GM06990 (cell line): ENCODE results near the gene HIVEP1.

ENCODE experiments used
- DNase-seq: peaks from one replicate; pipeline ENCODE4 v3.0.0-alpha.2; 2011; ENCODE audit not compliant: insufficient read length; ENCODE audit errors: extremely low read depth
- H3K27me3 ChIP-seq: replicated peaks from 2 replicates; pipeline ENCODE4 v1.6.0; 2011; ENCODE audit warnings: low read length; ENCODE audit not compliant: control insufficient read depth, insufficient read depth
- H3K36me3 ChIP-seq: 2 replicates; pipeline ENCODE4 v1.5.1; 2011; ENCODE audit warnings: low read length; ENCODE audit not compliant: control insufficient read depth, insufficient read depth
- H3K4me3 ChIP-seq: replicated peaks from 2 replicates; pipeline ENCODE4 v1.5.1; 2011; ENCODE audit warnings: low read depth, mild to moderate bottlenecking, control low read depth, low read length
- TF ChIP-seq, protein P1 (sequence below): IDR thresholded peaks from 2 replicates; pipeline ENCODE4 v1.5.1; 2011; ENCODE audit warnings: low read length, control low read depth, mild to moderate bottlenecking, inconsistent platforms; ENCODE audit not compliant: insufficient read depth, poor library complexity, severe bottlenecking

The HIVEP1 gene

DNA sequence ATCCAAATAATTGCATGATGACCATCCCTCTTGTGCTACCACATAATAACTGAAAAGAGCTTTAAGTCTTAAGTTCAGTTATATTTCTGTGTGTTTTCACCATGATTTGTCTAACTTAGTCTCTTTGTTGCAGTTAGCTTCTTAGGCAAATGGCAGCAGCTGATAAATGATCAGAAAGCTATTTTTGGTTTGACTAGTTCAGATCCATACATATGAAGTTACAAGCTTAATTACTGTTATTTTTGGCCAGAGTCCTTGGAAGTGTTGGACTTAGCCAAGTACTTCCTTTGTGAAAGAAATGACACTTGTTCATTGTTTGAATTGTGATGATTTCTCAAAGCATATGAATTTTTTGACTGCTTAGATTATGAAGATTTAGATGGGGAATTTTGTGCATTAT lies 54.2 kb downstream of the HIVEP1 start:
- TF ChIP-seq, protein P1, sequence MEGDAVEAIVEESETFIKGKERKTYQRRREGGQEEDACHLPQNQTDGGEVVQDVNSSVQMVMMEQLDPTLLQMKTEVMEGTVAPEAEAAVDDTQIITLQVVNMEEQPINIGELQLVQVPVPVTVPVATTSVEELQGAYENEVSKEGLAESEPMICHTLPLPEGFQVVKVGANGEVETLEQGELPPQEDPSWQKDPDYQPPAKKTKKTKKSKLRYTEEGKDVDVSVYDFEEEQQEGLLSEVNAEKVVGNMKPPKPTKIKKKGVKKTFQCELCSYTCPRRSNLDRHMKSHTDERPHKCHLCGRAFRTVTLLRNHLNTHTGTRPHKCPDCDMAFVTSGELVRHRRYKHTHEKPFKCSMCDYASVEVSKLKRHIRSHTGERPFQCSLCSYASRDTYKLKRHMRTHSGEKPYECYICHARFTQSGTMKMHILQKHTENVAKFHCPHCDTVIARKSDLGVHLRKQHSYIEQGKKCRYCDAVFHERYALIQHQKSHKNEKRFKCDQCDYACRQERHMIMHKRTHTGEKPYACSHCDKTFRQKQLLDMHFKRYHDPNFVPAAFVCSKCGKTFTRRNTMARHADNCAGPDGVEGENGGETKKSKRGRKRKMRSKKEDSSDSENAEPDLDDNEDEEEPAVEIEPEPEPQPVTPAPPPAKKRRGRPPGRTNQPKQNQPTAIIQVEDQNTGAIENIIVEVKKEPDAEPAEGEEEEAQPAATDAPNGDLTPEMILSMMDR = no peak
- no peaks in the 10 kb centered on the region for H3K27me3 ChIP-seq
- no peak for DNase-seq
- H3K4me3 ChIP-seq = peak overlapping the region; percentile 62
- H3K36me3 ChIP-seq = no peaks in the 10 kb centered on the region

DNA sequence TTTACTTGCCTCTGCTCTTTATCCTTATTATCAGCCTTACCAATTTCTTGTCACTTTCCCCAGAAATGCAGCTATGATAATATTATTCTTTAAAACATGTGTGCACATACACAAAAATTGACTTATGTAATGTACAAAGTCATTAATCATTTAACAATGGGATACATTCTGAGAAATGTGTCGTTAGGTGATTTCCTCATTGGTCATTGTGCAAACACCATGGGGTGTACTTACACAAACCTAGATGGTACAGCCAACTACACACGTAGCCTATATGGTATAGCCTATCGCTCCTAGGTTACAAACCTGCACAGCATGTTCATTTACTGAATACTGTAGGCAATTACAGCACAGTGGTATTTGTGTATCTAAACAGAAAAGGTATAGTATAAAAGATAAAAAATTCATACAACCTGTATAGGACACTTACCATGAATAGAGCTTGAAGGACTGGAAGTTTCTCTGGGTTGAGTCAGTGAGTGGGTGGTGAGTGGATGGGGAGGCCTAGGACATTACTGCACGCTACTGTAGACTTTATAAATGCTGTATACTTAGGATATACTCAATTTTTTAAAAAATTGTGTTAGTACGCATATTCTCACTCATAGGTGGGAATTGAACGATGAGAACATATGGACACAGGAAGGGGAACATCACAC lies 56.9 kb downstream of the HIVEP1 start:
- DNase-seq = no peak
- TF ChIP-seq, protein P1 = no peak
- H3K4me3 ChIP-seq = no peak overlapping the region
- no peaks in the 10 kb centered on the region for H3K36me3 ChIP-seq
- H3K27me3 ChIP-seq = no peaks in the 10 kb centered on the region

DNA sequence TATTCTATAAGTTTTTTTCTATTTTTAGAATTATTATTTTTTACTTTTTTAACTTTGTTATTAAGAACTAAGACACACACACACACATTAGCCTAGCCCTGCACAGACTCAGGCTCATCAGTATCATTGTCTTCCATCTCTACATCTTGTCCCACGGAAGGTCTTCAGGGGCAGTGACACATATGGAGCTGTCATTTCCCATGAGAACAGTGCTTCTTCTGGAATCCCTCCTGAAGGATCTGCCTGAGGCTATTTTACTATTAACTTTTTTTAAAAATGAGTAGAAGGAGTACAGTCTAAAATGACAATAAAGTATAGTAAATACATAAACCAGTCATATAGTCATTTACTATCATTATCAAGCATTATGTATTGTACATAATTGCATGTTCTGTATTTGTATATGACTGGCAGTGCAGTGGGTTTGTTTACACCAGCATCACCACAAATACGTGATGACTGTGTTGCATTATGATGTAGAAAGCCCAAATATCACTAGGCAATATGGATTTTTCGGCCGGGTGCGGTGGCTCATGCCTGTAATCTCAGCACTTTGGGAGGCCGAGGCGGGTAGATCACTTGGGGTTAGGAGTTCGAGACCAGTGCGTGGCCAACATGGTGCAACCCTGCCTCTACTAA lies 57.9 kb downstream of the HIVEP1 start:
- TF ChIP-seq, protein P1 = no peak
- no peaks in the 10 kb centered on the region for H3K36me3 ChIP-seq
- DNase-seq = no peak
- H3K27me3 ChIP-seq = no peaks in the 10 kb centered on the region
- H3K4me3 ChIP-seq = no peak overlapping the region

DNA sequence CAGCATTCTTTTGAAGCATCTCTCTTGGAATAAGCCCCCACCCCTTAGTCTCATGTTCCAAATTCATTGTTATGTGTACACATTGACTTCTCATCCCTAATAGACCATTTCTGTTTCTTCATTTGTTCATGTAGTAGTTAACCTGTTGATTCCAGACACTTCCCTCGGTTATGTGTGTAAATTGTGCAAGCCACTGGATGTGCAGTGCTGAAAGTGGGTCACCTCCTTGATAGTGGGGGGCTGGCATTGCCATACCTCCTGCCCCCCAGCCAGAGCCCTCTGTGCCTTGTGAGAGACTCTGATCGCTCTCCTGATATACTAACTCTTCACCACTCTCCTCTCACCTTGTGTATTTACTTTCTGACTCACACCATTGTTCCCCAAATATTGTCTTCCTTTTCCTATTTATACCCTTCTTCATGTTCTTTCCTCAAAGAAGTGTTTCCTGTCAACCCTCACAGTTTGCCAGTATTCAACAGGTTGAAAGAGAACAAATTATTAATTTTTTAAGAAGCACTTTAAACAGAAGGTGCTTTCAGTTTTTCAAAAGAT lies 59.0 kb downstream of the HIVEP1 start:
- Histone ChIP-seq H3K4me3 (no peak overlapping the region), H3K27me3 (no peaks in the 10 kb centered on the region), H3K36me3 (no peaks in the 10 kb centered on the region)
- TF ChIP-seq, protein P1 = no peak
- DNase-seq = no peak

DNA sequence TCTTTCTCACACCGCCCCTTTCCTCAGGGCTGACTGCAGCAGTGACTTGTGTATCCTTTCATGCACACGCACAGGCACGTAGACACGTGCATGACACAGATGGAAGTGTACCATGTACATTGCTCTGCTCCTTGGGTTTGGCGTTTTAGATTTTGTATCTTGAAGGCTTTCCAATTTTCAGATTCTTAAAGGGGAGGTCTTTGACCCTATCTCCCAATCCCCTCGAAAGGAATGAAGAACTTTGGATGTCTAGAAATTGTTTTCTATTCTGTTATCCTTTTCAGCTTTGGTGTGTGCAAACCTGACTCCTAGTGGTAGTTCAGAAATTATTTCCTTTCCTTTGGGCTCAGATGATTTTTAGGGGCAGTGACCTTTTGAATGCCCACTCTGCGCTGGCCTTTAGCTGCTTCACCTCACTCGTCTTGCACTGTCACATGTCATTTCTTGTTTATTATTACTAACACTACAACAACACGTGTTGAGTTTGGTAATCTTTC lies 63.0 kb downstream of the HIVEP1 start:
- no peak overlapping the region for H3K4me3 ChIP-seq
- TF ChIP-seq, protein P1 = peak; percentile 49
- H3K36me3 ChIP-seq = no peaks in the 10 kb centered on the region; the same call in none of the 2 replicates
- DNase-seq = no peak
- no peaks in the 10 kb centered on the region for H3K27me3 ChIP-seq
